ENCODE data around the gene MKKS. TPM values are rescaled to one million over a fixed set of nuclear protein-coding genes. Genes with fewer than 3 reads are reported as not detected.

The MKKS gene
- total RNA-seq, 1 experiment from 2014 or later: 15.3 TPM

- DNase-seq: no peak
- H3K4me1 Mint-ChIP-seq (ENCODE audit: low read depth, unreplicated experiment): no peaks in the 10 kb centered on the region
- H3K4me3 Mint-ChIP-seq (ENCODE audit: unreplicated experiment): no peak overlapping the region
- POLR2A ChIA-PET: no interaction called here
- H3K9me3 Mint-ChIP-seq (ENCODE audit: unreplicated experiment): no peaks in the 10 kb centered on the region
- H3K27ac Mint-ChIP-seq (ENCODE audit: unreplicated experiment): no peak overlapping the region
- Histone ChIP-seq H3K4me3 (ENCODE audit: low read depth, low read length) (no peak overlapping the region), H3K36me3 (ENCODE audit: control insufficient read depth, insufficient read depth, low read length) (no peaks in the 10 kb centered on the region), H3K27me3 (replicated peaks; ENCODE audit: control insufficient read depth, insufficient read depth, low read length) (no peaks in the 10 kb centered on the region), H3K9me3 (no peaks in the 10 kb centered on the region), H3K4me1 (no peaks in the 10 kb centered on the region)
- CTCF ChIA-PET: no interaction called here
- intact Hi-C loops (cut with micrococcal nuclease; ENCODE audit: unreplicated experiment): loop anchor here (10.0 kb wide), 1 partner anchor 403 kb away; the partner anchor contains the start of gene ANKEF1
- BruUV-seq (replicated peaks): no TSS peak
- no peak for TF ChIP-seq CTCF (IDR thresholded peaks at IDR 0.05; ENCODE audit: insufficient read depth in 1 of 2, low read depth in 1 of 2, low read length in 1 of 2, severe bottlenecking in 1 of 2, unreplicated experiment in 1 of 2)
- peaks cover 21% of the 10 kb centered on the region for H3K36me3 Mint-ChIP-seq (ENCODE audit: insufficient read depth, unreplicated experiment)
- no peaks in the 10 kb centered on the region for H3K27me3 Mint-ChIP-seq (ENCODE audit: insufficient read depth, unreplicated experiment)
These were observed 4.2 kb upstream of the MKKS start for GRCh38 chr20:10438217-10438616.

- DNase-seq: no peak
- H3K9me3 Mint-ChIP-seq (ENCODE audit: unreplicated experiment): no peaks in the 10 kb centered on the region
- CTCF ChIA-PET: no interaction called here
- intact Hi-C loops (cut with micrococcal nuclease; ENCODE audit: unreplicated experiment): loop anchor here (10.0 kb wide), 1 partner anchor 401 kb away; the partner anchor contains the start of gene ANKEF1
- BruUV-seq (replicated peaks): no TSS peak
- H3K4me1 ChIP-seq: no peaks in the 10 kb centered on the region
- H3K27me3 Mint-ChIP-seq (ENCODE audit: insufficient read depth, unreplicated experiment): no peaks in the 10 kb centered on the region
- POLR2A ChIA-PET: no interaction called here
- peak overlapping the region; percentile 99 for H3K4me3 Mint-ChIP-seq (ENCODE audit: unreplicated experiment)
- no peaks in the 10 kb centered on the region for H3K9me3 ChIP-seq
- H3K27ac Mint-ChIP-seq (ENCODE audit: unreplicated experiment): peak overlapping the region; percentile 97
- no peak for TF ChIP-seq CTCF (IDR thresholded peaks at IDR 0.05; ENCODE audit: insufficient read depth in 1 of 2, low read depth in 1 of 2, low read length in 1 of 2, severe bottlenecking in 1 of 2, unreplicated experiment in 1 of 2)
- H3K27me3 ChIP-seq (replicated peaks; ENCODE audit: control insufficient read depth, insufficient read depth, low read length): no peaks in the 10 kb centered on the region
- peaks cover 24% of the 10 kb centered on the region for H3K36me3 Mint-ChIP-seq (ENCODE audit: insufficient read depth, unreplicated experiment)
- peaks cover 10% of the 10 kb centered on the region for H3K4me1 Mint-ChIP-seq (ENCODE audit: low read depth, unreplicated experiment)
- no peaks in the 10 kb centered on the region for H3K36me3 ChIP-seq (ENCODE audit: control insufficient read depth, insufficient read depth, low read length)
- peak overlapping the region; percentile 37 for H3K4me3 ChIP-seq (ENCODE audit: low read depth, low read length)
These were observed 2.2 kb upstream of the MKKS start for GRCh38 chr20:10436053-10436699.

GRCh38 chr20:10434832-10435812, 1.1 kb upstream of the MKKS start, which contains the start of gene SLX4IP:
Gene SLX4IP, plus strand, starts transcription at chr20:10435305. Its CDS starts 22,900 bp downstream, at chr20:10458205.
- BruUV-seq (replicated peaks): TSS peak; percentile 49
- Mint-ChIP-seq H3K9me3 (ENCODE audit: unreplicated experiment) (no peaks in the 10 kb centered on the region), H3K4me3 (ENCODE audit: unreplicated experiment) (peak within 1 kb of the TSS; percentile 99), H3K27ac (ENCODE audit: unreplicated experiment) (peak within 1 kb of the TSS; percentile 97), H3K36me3 (ENCODE audit: insufficient read depth, unreplicated experiment) (peaks cover 24% of the 10 kb centered on the region), H3K4me1 (ENCODE audit: low read depth, unreplicated experiment) (peaks cover 10% of the 10 kb centered on the region), H3K27me3 (ENCODE audit: insufficient read depth, unreplicated experiment) (no peaks in the 10 kb centered on the region)
- Histone ChIP-seq H3K27me3 (replicated peaks; ENCODE audit: control insufficient read depth, insufficient read depth, low read length) (no peaks in the 10 kb centered on the region), H3K4me1 (peaks cover 3% of the 10 kb centered on the region; the same call in 1 of the 2 replicates), H3K36me3 (ENCODE audit: control insufficient read depth, insufficient read depth, low read length) (no peaks in the 10 kb centered on the region), H3K9me3 (no peaks in the 10 kb centered on the region), H3K4me3 (ENCODE audit: low read depth, low read length) (peak within 1 kb of the TSS; percentile 98)
- TF ChIP-seq CTCF (IDR thresholded peaks at IDR 0.05; ENCODE audit: insufficient read depth in 1 of 2, low read depth in 1 of 2, low read length in 1 of 2, severe bottlenecking in 1 of 2, unreplicated experiment in 1 of 2): no peak
- CTCF ChIA-PET: interaction anchor here (0.6 to 1.3 kb wide), 4 partner anchors 79 to 456 kb away, joined by 3 to 4 read pairs (median 3); no protein-coding TSS in a partner anchor
- intact Hi-C loops (cut with micrococcal nuclease; ENCODE audit: unreplicated experiment): loop anchor here (1.0 to 10.0 kb wide), 6 partner anchors 76 to 1020 kb away; partner anchors contain the start of gene ANKEF1
- POLR2A ChIA-PET: interaction anchor here (0.6 to 1.1 kb wide), 4 partner anchors 32 to 117 kb away, joined by 3 read pairs; no protein-coding TSS in a partner anchor
- DNase-seq: peak; percentile 94 to 97
